H9 (cell line): ENCODE results near the gene SLC2A4RG. TPM values are rescaled to one million over a fixed set of nuclear protein-coding genes. Genes with fewer than 3 reads are reported as not detected.

ENCODE experiments used
- DNase-seq: peaks from one replicate; pipeline ENCODE4 v3.0.0-alpha.2; 2017
- H2AFZ ChIP-seq: one replicate; pipeline ENCODE4 v1.6.1; 2013; ENCODE audit warnings: mild to moderate bottlenecking, low read length, control low read depth, moderate library complexity
- H2AK5ac ChIP-seq: 2 replicates; pipeline ENCODE4 v1.6.1; 2013; ENCODE audit warnings: low read length, control low read depth, mixed read lengths; ENCODE audit not compliant: insufficient read length
- H2BK120ac ChIP-seq: one replicate; pipeline ENCODE4 v1.6.1; 2013; ENCODE audit warnings: low read depth, mild to moderate bottlenecking, low read length, control low read depth, inconsistent platforms; ENCODE audit not compliant: poor library complexity, severe bottlenecking
- H2BK12ac ChIP-seq: 2 replicates; pipeline ENCODE4 v1.6.1; 2013; ENCODE audit warnings: low read length, control low read depth, mixed read lengths, low read depth; ENCODE audit not compliant: insufficient read length
- H2BK15ac ChIP-seq: 2 replicates; pipeline ENCODE4 v1.6.1; 2013; ENCODE audit warnings: low read depth, low read length, control low read depth
- H2BK20ac ChIP-seq: one replicate; pipeline ENCODE4 v1.6.1; 2013; ENCODE audit warnings: low read depth, mild to moderate bottlenecking, low read length, control low read depth, inconsistent platforms; ENCODE audit not compliant: poor library complexity, severe bottlenecking
- H2BK5ac ChIP-seq: 2 replicates; pipeline ENCODE4 v1.6.1; 2013; ENCODE audit warnings: low read length, control low read depth, mixed read lengths; ENCODE audit not compliant: insufficient read length
- H3K14ac ChIP-seq: 2 replicates; pipeline ENCODE4 v1.6.1; 2013; ENCODE audit warnings: low read length, control low read depth; ENCODE audit not compliant: insufficient read depth
- H3K18ac ChIP-seq: 2 replicates; pipeline ENCODE4 v1.6.1; 2013; ENCODE audit warnings: low read depth, mild to moderate bottlenecking, mixed read lengths, low read length, control low read depth; ENCODE audit not compliant: insufficient read length
- H3K23ac ChIP-seq: 2 replicates; pipeline ENCODE4 v1.6.1; 2013; ENCODE audit warnings: low read length, control low read depth, mixed read lengths, low read depth; ENCODE audit not compliant: insufficient read length
- H3K23me2 ChIP-seq: 2 replicates; pipeline ENCODE4 v1.6.1; 2013; ENCODE audit warnings: low read depth, mild to moderate bottlenecking, mixed read lengths, low read length, control low read depth; ENCODE audit not compliant: insufficient read length, poor library complexity, severe bottlenecking
- H3K27ac ChIP-seq: 2 replicates; pipeline ENCODE4 v1.5.1; 2013; ENCODE audit warnings: low read length, control low read depth, mixed read lengths, low read depth; ENCODE audit not compliant: insufficient read length
- H3K27me3 ChIP-seq: 2 replicates; pipeline ENCODE4 v1.6.1; 2013; ENCODE audit warnings: low read length, control low read depth, inconsistent platforms; ENCODE audit not compliant: insufficient read depth
- H3K4ac ChIP-seq: 2 replicates; pipeline ENCODE4 v1.6.1; 2013; ENCODE audit warnings: low read depth, mild to moderate bottlenecking, control low read depth, inconsistent platforms, low read length, moderate library complexity
- H3K4me1 ChIP-seq: 2 replicates; pipeline ENCODE4 v1.6.1; 2013; ENCODE audit warnings: low read length, control low read depth, inconsistent platforms; ENCODE audit not compliant: insufficient read depth
- H3K4me2 ChIP-seq: 2 replicates; pipeline ENCODE4 v1.6.1; 2013; ENCODE audit warnings: low read length, control low read depth, mixed read lengths; ENCODE audit not compliant: insufficient read length, insufficient read depth
- H3K56ac ChIP-seq: 2 replicates; pipeline ENCODE4 v1.6.1; 2013; ENCODE audit warnings: low read depth, mild to moderate bottlenecking, mixed read lengths, low read length, control low read depth; ENCODE audit not compliant: insufficient read length
- H3K79me1 ChIP-seq: 2 replicates; pipeline ENCODE4 v1.6.1; 2013; ENCODE audit warnings: low read depth, mild to moderate bottlenecking, moderate library complexity, low read length, control low read depth, inconsistent platforms; ENCODE audit not compliant: insufficient read depth, poor library complexity, severe bottlenecking
- H3K79me2 ChIP-seq: 2 replicates; pipeline ENCODE4 v1.6.1; 2013; ENCODE audit warnings: low read length, control low read depth, inconsistent platforms; ENCODE audit not compliant: insufficient read depth
- H3K9ac ChIP-seq: 2 replicates; pipeline ENCODE4 v1.6.1; 2013; ENCODE audit warnings: low read length, control low read depth, mixed read lengths; ENCODE audit not compliant: insufficient read length; ENCODE audit errors: extremely low read depth
- H3K9me3 ChIP-seq: one replicate; pipeline ENCODE4 v1.6.1; 2013; ENCODE audit warnings: low read depth, low read length, inconsistent platforms; ENCODE audit not compliant: control insufficient read depth
- H3T11ph ChIP-seq: one replicate; pipeline ENCODE4 v1.6.1; 2013; ENCODE audit warnings: mild to moderate bottlenecking, low read length, control low read depth, inconsistent platforms
- H4K20me1 ChIP-seq: one replicate; pipeline ENCODE4 v1.6.1; 2013; ENCODE audit not compliant: control insufficient read depth, insufficient read length, insufficient read depth
- H4K5ac ChIP-seq: 2 replicates; pipeline ENCODE4 v1.6.1; 2013; ENCODE audit warnings: low read depth, mild to moderate bottlenecking, mixed read lengths, low read length, control low read depth; ENCODE audit not compliant: insufficient read length
- H4K8ac ChIP-seq: replicated peaks from 2 replicates; pipeline ENCODE4 v1.6.1; 2013; ENCODE audit warnings: low read length, control low read depth, mixed read lengths, low read depth; ENCODE audit not compliant: insufficient read length
- H4K91ac ChIP-seq: 2 replicates; pipeline ENCODE4 v1.6.1; 2013; ENCODE audit warnings: low read depth, mild to moderate bottlenecking, moderate library complexity, mixed read lengths, low read length, control low read depth; ENCODE audit not compliant: insufficient read length
- H3K27ac Mint-ChIP-seq, 3 experiments: 2 replicates in 2 of 3; 3 replicates in 1 of 3; pipeline ENCODE4 v1.8.0; 2020 to 2021; ENCODE audit warnings: mixed read lengths in 3 of 3, mild to moderate bottlenecking in 1 of 3, moderate library complexity in 1 of 3
- H3K27me3 Mint-ChIP-seq: 2 replicates; pipeline ENCODE4 v1.8.0; 2021; ENCODE audit warnings: low read depth, mild to moderate bottlenecking, moderate library complexity, mixed read lengths
- H3K36me3 Mint-ChIP-seq, 3 experiments: 2 replicates in 2 of 3; 3 replicates in 1 of 3; pipeline ENCODE4 v1.8.0; 2020 to 2021; ENCODE audit warnings: low read depth in 3 of 3, mixed read lengths in 3 of 3; ENCODE audit not compliant: insufficient read depth in 1 of 3
- H3K4me1 Mint-ChIP-seq, 2 experiments: 2 replicates each; pipeline ENCODE4 v1.8.0; 2020; ENCODE audit warnings: mixed read lengths in 2 of 2
- H3K4me3 Mint-ChIP-seq, 2 experiments: 2 replicates in 1 of 2; 3 replicates in 1 of 2; pipeline ENCODE4 v1.8.0; 2020 to 2021; ENCODE audit warnings: mild to moderate bottlenecking in 2 of 2, mixed read lengths in 2 of 2, moderate library complexity in 1 of 2
- H3K9me3 Mint-ChIP-seq, 2 experiments: 2 replicates in 1 of 2; 3 replicates in 1 of 2; pipeline ENCODE4 v1.8.0; 2020; ENCODE audit warnings: mild to moderate bottlenecking in 2 of 2, mixed read lengths in 2 of 2, moderate library complexity in 1 of 2
- WGBS: extraction: QIAGEN DNeasy Blood & Tissue Kit; methylation state at CpG from one replicate; pipeline ENCODE4 v1.1.7; 2013; ENCODE audit warnings: missing lambda C conversion rate, low lambda C conversion rate, mixed read lengths; ENCODE audit not compliant: insufficient read length; ENCODE audit errors: extremely low coverage; 5-methylcytosine and 5-hydroxymethylcytosine counted together
- total RNA-seq: library from RNA; stranded (reverse); gene quantifications from 2 replicates; pipeline ENCODE4 v1.2.1, GENCODE V29; 2021
- TF ChIP-seq, protein P1 (sequence below): fragments of 200-600 bp; sonication (generic); conservative IDR thresholded peaks from 3 replicates; pipeline ENCODE4 v1.8.0; 2021; ENCODE audit warnings: antibody characterized with exemption, mild to moderate bottlenecking

The SLC2A4RG gene
- total RNA-seq, 1 experiment from 2014 or later = 43.9 TPM

DNA sequence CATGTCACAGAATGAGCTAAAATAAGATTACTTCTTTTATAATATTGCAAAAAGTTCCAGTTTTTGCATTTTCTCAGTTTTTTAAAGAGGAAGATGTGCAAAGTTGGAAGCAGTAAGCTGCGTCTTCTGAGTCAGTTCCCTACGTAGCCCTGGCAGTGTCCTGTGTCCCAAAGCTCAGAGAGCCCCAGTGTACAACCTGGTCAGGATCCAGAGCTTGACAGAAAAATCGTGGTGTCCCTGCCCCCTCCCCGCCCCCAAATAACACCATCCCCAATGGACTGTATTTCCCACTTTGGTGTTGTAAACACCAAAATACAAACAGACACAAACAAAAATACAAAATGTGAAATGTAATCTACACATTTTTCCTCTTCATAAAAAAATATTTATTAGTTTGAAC, 4.6 kb downstream of the SLC2A4RG start:
- H3K14ac ChIP-seq = no peak overlapping the region
- no peaks in the 10 kb centered on the region for H3K27me3 Mint-ChIP-seq
- no peaks in the 10 kb centered on the region for H3K79me1 ChIP-seq
- H4K8ac ChIP-seq = no peak overlapping the region
- H3K9me3 Mint-ChIP-seq = no peaks in the 10 kb centered on the region
- no peak overlapping the region for H3K4me2 ChIP-seq
- H4K91ac ChIP-seq = no peak overlapping the region
- H2BK15ac ChIP-seq = no peak overlapping the region
- TF ChIP-seq, protein P1, sequence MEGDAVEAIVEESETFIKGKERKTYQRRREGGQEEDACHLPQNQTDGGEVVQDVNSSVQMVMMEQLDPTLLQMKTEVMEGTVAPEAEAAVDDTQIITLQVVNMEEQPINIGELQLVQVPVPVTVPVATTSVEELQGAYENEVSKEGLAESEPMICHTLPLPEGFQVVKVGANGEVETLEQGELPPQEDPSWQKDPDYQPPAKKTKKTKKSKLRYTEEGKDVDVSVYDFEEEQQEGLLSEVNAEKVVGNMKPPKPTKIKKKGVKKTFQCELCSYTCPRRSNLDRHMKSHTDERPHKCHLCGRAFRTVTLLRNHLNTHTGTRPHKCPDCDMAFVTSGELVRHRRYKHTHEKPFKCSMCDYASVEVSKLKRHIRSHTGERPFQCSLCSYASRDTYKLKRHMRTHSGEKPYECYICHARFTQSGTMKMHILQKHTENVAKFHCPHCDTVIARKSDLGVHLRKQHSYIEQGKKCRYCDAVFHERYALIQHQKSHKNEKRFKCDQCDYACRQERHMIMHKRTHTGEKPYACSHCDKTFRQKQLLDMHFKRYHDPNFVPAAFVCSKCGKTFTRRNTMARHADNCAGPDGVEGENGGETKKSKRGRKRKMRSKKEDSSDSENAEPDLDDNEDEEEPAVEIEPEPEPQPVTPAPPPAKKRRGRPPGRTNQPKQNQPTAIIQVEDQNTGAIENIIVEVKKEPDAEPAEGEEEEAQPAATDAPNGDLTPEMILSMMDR = no peak
- peak overlapping the region in 1 of 3 experiments; percentile 70; a peak in 1 of 7 replicates for H3K27ac Mint-ChIP-seq
- H3K23ac ChIP-seq = no peak overlapping the region
- no peaks in the 10 kb centered on the region for H3K79me2 ChIP-seq
- H2AK5ac ChIP-seq = no peak overlapping the region
- no peak overlapping the region for H2BK120ac ChIP-seq
- WGBS = no CpG with 5 or more reads among the region's 4 CpGs
- DNase-seq = no peak
- no peak overlapping the region for H2BK20ac ChIP-seq
- no peaks in the 10 kb centered on the region for H4K20me1 ChIP-seq
- H2BK5ac ChIP-seq = no peak overlapping the region
- no peak overlapping the region for H3K4me3 Mint-ChIP-seq
- H3K23me2 ChIP-seq = peaks cover 9% of the 10 kb centered on the region
- H3K56ac ChIP-seq = no peak overlapping the region
- no peaks in the 10 kb centered on the region for H3K9me3 ChIP-seq
- H3K4ac ChIP-seq = no peak overlapping the region
- peaks cover 0 to 14% (median 14%) of the 10 kb centered on the region in 3 experiments; a peak in 4 of 7 replicates for H3K36me3 Mint-ChIP-seq
- H3K18ac ChIP-seq = no peak overlapping the region
- no peak overlapping the region for H2BK12ac ChIP-seq
- H3K4me1 Mint-ChIP-seq = peaks cover 0 to 2% of the 10 kb centered on the region in 2 experiments; a peak in 1 of 4 replicates
- H2AFZ ChIP-seq = no peak overlapping the region
- no peak overlapping the region for H3K27ac ChIP-seq
- H3K4me1 ChIP-seq = no peaks in the 10 kb centered on the region
- no peak overlapping the region for H3T11ph ChIP-seq
- no peak overlapping the region for H3K9ac ChIP-seq
- no peak overlapping the region for H4K5ac ChIP-seq
- H3K27me3 ChIP-seq = no peaks in the 10 kb centered on the region
